ENCODE data around the gene CENPT. TPM values are rescaled to one million over a fixed set of nuclear protein-coding genes. Genes with fewer than 3 reads are reported as not detected.

The CENPT gene
- total and polyA plus RNA-seq, 2 donors (not counting 3 experiments of a cell fraction or from before 2014, with no cell fraction given): 60.3 to 61.3 TPM

DNA sequence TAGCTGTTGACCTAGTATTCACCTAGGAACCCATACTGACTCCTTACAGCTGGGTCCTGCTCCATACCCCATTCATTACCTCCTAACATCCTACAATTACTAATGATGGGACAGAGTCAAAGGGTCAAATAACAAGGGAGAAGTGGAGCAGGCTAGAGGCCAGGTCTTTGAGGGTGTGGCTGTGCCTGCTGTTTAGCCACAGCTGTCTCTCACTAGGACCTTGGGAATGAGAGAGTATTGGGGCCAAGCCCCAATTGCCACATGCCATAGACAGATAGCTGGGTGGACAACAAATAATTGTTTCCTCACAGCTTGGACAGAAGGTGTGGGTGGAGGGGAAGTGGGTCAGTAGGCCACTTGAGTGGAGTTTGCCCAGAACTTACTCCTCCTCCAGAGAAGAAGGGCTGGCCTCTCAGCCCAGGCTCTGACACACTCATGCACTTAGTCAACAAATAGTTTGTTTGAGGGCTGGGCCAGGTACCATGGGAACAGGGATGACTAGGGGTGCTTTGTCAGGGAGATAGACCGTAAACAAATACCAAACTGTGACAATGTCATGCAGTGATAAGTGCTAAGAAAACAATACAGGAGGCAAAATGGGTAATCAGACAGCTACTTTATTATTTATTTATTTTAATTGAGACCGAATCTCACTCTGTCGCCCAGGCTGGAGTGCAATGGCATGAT lies 10.2 kb upstream of the CENPT start:
- POLR2A ChIA-PET: no interaction called here
- Histone ChIP-seq H3K4me3 (replicated peaks in 1 of 3; ENCODE audit: insufficient read depth in 1 of 3, low read depth in 1 of 3, low read length in 3 of 3) (no peak overlapping the region), H2AFZ (ENCODE audit: low read depth, low read length) (no peak overlapping the region), H3K9me3 (replicated peaks; ENCODE audit: control insufficient read depth, insufficient read depth, low read length) (no peaks in the 10 kb centered on the region), H3K9ac (replicated peaks; ENCODE audit: extremely low read depth, insufficient read depth, low read length) (peak overlapping the region; percentile 19), H3K36me3 (ENCODE audit: control insufficient read depth in 2 of 2, extremely low read depth in 1 of 2, insufficient read depth in 2 of 2, low read length in 2 of 2) (peaks cover 0 to 20% of the 10 kb centered on the region in 2 experiments), H3K9me1 (replicated peaks; ENCODE audit: control insufficient read depth, extremely low read depth, insufficient read depth, low read length) (no peaks in the 10 kb centered on the region), H4K20me1 (replicated peaks; ENCODE audit: control insufficient read depth, extremely low read depth, insufficient read depth, low read length) (no peaks in the 10 kb centered on the region), H3K4me1 (ENCODE audit: control insufficient read depth, extremely low read depth, insufficient read depth, low read length) (peaks cover 9% of the 10 kb centered on the region), H3K27ac (ENCODE audit: insufficient read depth, low read depth, low read length) (peak overlapping the region; percentile 77), H3K79me2 (ENCODE audit: control insufficient read depth, insufficient read depth, low read length) (peaks cover 94% of the 10 kb centered on the region), H3K27me3 (ENCODE audit: control insufficient read depth in 2 of 2, insufficient read depth in 2 of 2, low read length in 2 of 2) (no peaks in the 10 kb centered on the region), H3K4me2 (ENCODE audit: insufficient read depth, low read length) (peak overlapping the region; percentile 13)
- FAIRE-seq (peak; percentile 89), DNase-seq (ENCODE audit: low read depth, low spot score) (peak; percentile 89)
- CTCF ChIA-PET: interaction anchor here (0.9 to 3.3 kb wide), 3 partner anchors 10 to 41 kb away, joined by 3 to 12 read pairs (median 3); partner anchors contain the start of gene CENPT
- peak; percentile 43 for TF ChIP-seq JUN (IDR thresholded peaks at IDR 0.05; ENCODE audit: borderline replicate concordance, insufficient read depth, insufficient read length, low read depth)
- TF ChIP-seq GATA2 (IDR thresholded peaks at IDR 0.05; ENCODE audit: insufficient read depth, insufficient read length, low read depth, low read length): no peak
- intact Hi-C loops (cut with micrococcal nuclease): no loop called here
- no TSS peak for BruUV-seq (replicated peaks)
- dilution Hi-C loops (cut with MboI; ENCODE audit: extremely low pct_ligation_motif_present, low sequenced_read_pairs): no loop called here

GRCh38 chr16:67856927-67857546 lies 9.5 kb upstream of the CENPT start:
- peaks cover 92% of the 10 kb centered on the region for H3K79me2 ChIP-seq (ENCODE audit: control insufficient read depth, insufficient read depth, low read length)
- H3K36me3 ChIP-seq (ENCODE audit: control insufficient read depth in 2 of 2, extremely low read depth in 1 of 2, insufficient read depth in 2 of 2, low read length in 2 of 2): peaks cover 0 to 16% of the 10 kb centered on the region in 2 experiments
- H3K4me2 ChIP-seq (ENCODE audit: insufficient read depth, low read length): no peak overlapping the region
- intact Hi-C loops (cut with micrococcal nuclease) (no loop called here), dilution Hi-C loops (cut with MboI; ENCODE audit: extremely low pct_ligation_motif_present, low sequenced_read_pairs) (no loop called here)
- no peak overlapping the region for H3K4me3 ChIP-seq (replicated peaks in 1 of 3; ENCODE audit: insufficient read depth in 1 of 3, low read depth in 1 of 3, low read length in 3 of 3)
- TF ChIP-seq MYC (IDR thresholded peaks at IDR 0.05; ENCODE audit: low read depth, low read length): no peak
- no peak for TF ChIP-seq JUN (IDR thresholded peaks at IDR 0.05; ENCODE audit: borderline replicate concordance, insufficient read depth, insufficient read length, low read depth)
- TF ChIP-seq POLR2AphosphoS5 (IDR thresholded peaks at IDR 0.05; ENCODE audit: insufficient read depth, low read depth, low read length): no peak
- TF ChIP-seq CTCF (IDR thresholded peaks at IDR 0.05; ENCODE audit: extremely low read depth in 1 of 2, insufficient read depth in 1 of 2, low read depth in 1 of 2, low read length in 2 of 2): no peak
- TF ChIP-seq, protein P1, sequence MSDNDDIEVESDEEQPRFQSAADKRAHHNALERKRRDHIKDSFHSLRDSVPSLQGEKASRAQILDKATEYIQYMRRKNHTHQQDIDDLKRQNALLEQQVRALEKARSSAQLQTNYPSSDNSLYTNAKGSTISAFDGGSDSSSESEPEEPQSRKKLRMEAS (IDR thresholded peaks at IDR 0.05; ENCODE audit: insufficient read depth, insufficient read length): no peak
- TF ChIP-seq POLR2A (IDR thresholded peaks at IDR 0.05; ENCODE audit: low read depth, low read length): no peak
- TF ChIP-seq FOS (IDR thresholded peaks at IDR 0.05; ENCODE audit: borderline replicate concordance, insufficient read depth, low read length): no peak
- TF ChIP-seq GATA2 (IDR thresholded peaks at IDR 0.05; ENCODE audit: insufficient read depth, insufficient read length, low read depth, low read length): no peak
- no peak for TF ChIP-seq EZH2 (IDR thresholded peaks at IDR 0.05; ENCODE audit: borderline replicate concordance, low read depth, low read length, severe bottlenecking)
- no peaks in the 10 kb centered on the region for H3K27me3 ChIP-seq (ENCODE audit: control insufficient read depth in 2 of 2, insufficient read depth in 2 of 2, low read length in 2 of 2)
- ChIA-PET CTCF (interaction anchor here (0.9 to 3.3 kb wide), 3 partner anchors 9 to 41 kb away, joined by 3 to 12 read pairs (median 3); partner anchors contain the start of gene CENPT), POLR2A (no interaction called here)
- H3K27ac ChIP-seq (ENCODE audit: insufficient read depth, low read depth, low read length): peak overlapping the region; percentile 56
- H3K9ac ChIP-seq (replicated peaks; ENCODE audit: extremely low read depth, insufficient read depth, low read length): no peak overlapping the region
- FAIRE-seq (no peak), DNase-seq (ENCODE audit: low read depth, low spot score) (no peak)
- no TSS peak for BruUV-seq (replicated peaks)
- H4K20me1 ChIP-seq (replicated peaks; ENCODE audit: control insufficient read depth, extremely low read depth, insufficient read depth, low read length): no peaks in the 10 kb centered on the region
- H3K9me3 ChIP-seq (replicated peaks; ENCODE audit: control insufficient read depth, insufficient read depth, low read length): no peaks in the 10 kb centered on the region
- H3K4me1 ChIP-seq (ENCODE audit: control insufficient read depth, extremely low read depth, insufficient read depth, low read length): peaks cover 9% of the 10 kb centered on the region
- no peak overlapping the region for H2AFZ ChIP-seq (ENCODE audit: low read depth, low read length)
- H3K9me1 ChIP-seq (replicated peaks; ENCODE audit: control insufficient read depth, extremely low read depth, insufficient read depth, low read length): no peaks in the 10 kb centered on the region
